Neuronal stem cell (in vitro differentiated cells): ENCODE data around the gene DSC3.

ENCODE experiments used
- DNase-seq: peaks from one replicate; pipeline ENCODE4 v3.0.0-alpha.2; 2013; ENCODE audit warnings: low spot score
- H2AFZ ChIP-seq: one replicate; pipeline ENCODE4 v1.6.1; 2013; ENCODE audit warnings: mild to moderate bottlenecking, low read length, inconsistent platforms
- H2AK5ac ChIP-seq: 2 replicates; pipeline ENCODE4 v1.6.1; 2013; ENCODE audit warnings: low read depth, mild to moderate bottlenecking, inconsistent platforms, low read length, moderate library complexity, mixed read lengths
- H2BK120ac ChIP-seq: 2 replicates; pipeline ENCODE4 v1.6.1; 2013; ENCODE audit warnings: low read depth, mild to moderate bottlenecking, inconsistent platforms, low read length, moderate library complexity, mixed read lengths
- H2BK12ac ChIP-seq: one replicate; pipeline ENCODE4 v1.6.1; 2013; ENCODE audit warnings: low read length, inconsistent platforms
- H2BK15ac ChIP-seq: 2 replicates; pipeline ENCODE4 v1.6.1; 2013; ENCODE audit warnings: mild to moderate bottlenecking, low read length, inconsistent platforms, mixed read lengths
- H2BK5ac ChIP-seq: one replicate; pipeline ENCODE4 v1.6.1; 2013; ENCODE audit warnings: inconsistent platforms, mild to moderate bottlenecking, low read length, moderate library complexity
- H3K14ac ChIP-seq: one replicate; pipeline ENCODE4 v1.6.1; 2013; ENCODE audit warnings: low read length, inconsistent platforms
- H3K18ac ChIP-seq: 2 replicates; pipeline ENCODE4 v1.6.1; 2013; ENCODE audit warnings: low read length, inconsistent platforms
- H3K23ac ChIP-seq: 2 replicates; pipeline ENCODE4 v1.6.1; 2013; ENCODE audit warnings: low read depth, mild to moderate bottlenecking, mixed read lengths, low read length, inconsistent platforms; ENCODE audit not compliant: poor library complexity
- H3K27ac ChIP-seq: replicated peaks from 3 replicates; pipeline ENCODE4 v1.5.1; 2013; ENCODE audit warnings: low read length, inconsistent platforms
- H3K27me3 ChIP-seq, 3 experiments: 2 replicates each; pipeline ENCODE4 v1.6.1; 2013; ENCODE audit warnings: low read length in 3 of 3, mild to moderate bottlenecking in 2 of 3, inconsistent platforms in 1 of 3, low read depth in 1 of 3, mixed read lengths in 1 of 3, moderate library complexity in 1 of 3; ENCODE audit not compliant: control insufficient read depth in 3 of 3, insufficient read depth in 3 of 3
- H3K36me3 ChIP-seq, 2 donors: replicated peaks in 1 of 2; 2 replicates each; pipeline ENCODE4 v1.6.1; 2013; ENCODE audit warnings: low read length in 2 of 2; ENCODE audit not compliant: control insufficient read depth in 2 of 2, insufficient read depth in 2 of 2
- H3K4ac ChIP-seq: 2 replicates; pipeline ENCODE4 v1.6.1; 2013; ENCODE audit warnings: inconsistent platforms, mild to moderate bottlenecking, low read length, moderate library complexity
- H3K4me1 ChIP-seq, 2 donors: 1 replicate in 1 of 2; 2 replicates in 1 of 2; pipeline ENCODE4 v1.6.1; 2013; ENCODE audit warnings: low read length in 2 of 2, low read depth in 1 of 2; ENCODE audit not compliant: control insufficient read depth in 2 of 2, insufficient read depth in 1 of 2
- H3K4me2 ChIP-seq: one replicate; pipeline ENCODE4 v1.6.1; 2013; ENCODE audit warnings: mild to moderate bottlenecking, low read length, inconsistent platforms; ENCODE audit not compliant: insufficient read depth, poor library complexity, severe bottlenecking
- H3K4me3 ChIP-seq, 2 donors: 2 replicates each; pipeline ENCODE4 v1.5.1; 2013; ENCODE audit warnings: low read length in 2 of 2, mild to moderate bottlenecking in 2 of 2, inconsistent platforms in 1 of 2, moderate library complexity in 1 of 2
- H3K79me1 ChIP-seq: one replicate; pipeline ENCODE4 v1.6.1; 2013; ENCODE audit warnings: low read depth, mild to moderate bottlenecking, inconsistent platforms, low read length, moderate library complexity
- H3K9ac ChIP-seq: one replicate; pipeline ENCODE4 v1.6.1; 2013; ENCODE audit warnings: mild to moderate bottlenecking, low read depth, low read length, inconsistent platforms; ENCODE audit not compliant: poor library complexity
- H3K9me3 ChIP-seq, 2 donors: replicated peaks in 1 of 2; 2 replicates each; pipeline versions ENCODE3 to v1.6.1; 2013; ENCODE audit warnings: low read length in 2 of 2, mild to moderate bottlenecking in 2 of 2, inconsistent platforms in 1 of 2, low read depth in 1 of 2, mixed read lengths in 1 of 2, moderate library complexity in 1 of 2; ENCODE audit not compliant: control insufficient read depth in 2 of 2, insufficient read depth in 1 of 2
- H4K8ac ChIP-seq: one replicate; pipeline ENCODE4 v1.6.1; 2013; ENCODE audit warnings: low read depth, mild to moderate bottlenecking, inconsistent platforms, low read length, moderate library complexity
- H4K91ac ChIP-seq: one replicate; pipeline ENCODE4 v1.6.1; 2013; ENCODE audit warnings: low read length, low read depth, mild to moderate bottlenecking, inconsistent platforms; ENCODE audit not compliant: poor library complexity
- WGBS, 2 donors: extraction: QIAGEN DNeasy Blood & Tissue Kit; methylation state at CpG; one replicate each; pipeline ENCODE4 v1.1.7; 2013; ENCODE audit warnings: missing lambda C conversion rate in 2 of 2, mixed read lengths in 1 of 2; ENCODE audit not compliant: insufficient read length in 2 of 2, insufficient replicate concordance in 1 of 2; ENCODE audit errors: extremely low coverage in 2 of 2; 5-methylcytosine and 5-hydroxymethylcytosine counted together

DSC3 gene

DNA sequence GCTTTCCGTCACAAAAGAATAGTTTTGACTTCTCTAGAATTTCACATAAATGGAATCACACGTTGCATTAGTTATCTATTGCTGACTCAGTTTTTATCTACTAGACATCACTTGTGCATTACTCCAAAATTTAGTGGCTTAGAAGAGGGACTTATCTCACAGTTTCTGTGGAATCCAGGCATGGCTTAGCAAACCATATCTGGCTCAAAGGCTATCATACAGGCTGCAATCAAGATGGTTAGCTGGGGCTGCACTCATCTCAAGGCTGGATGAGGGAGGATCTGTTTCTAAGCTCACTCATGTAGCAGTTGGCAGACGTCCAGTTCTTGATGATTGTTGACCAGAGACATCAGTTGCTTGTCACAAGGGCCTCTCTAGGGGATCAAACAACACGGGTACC, 6.6 kb upstream of the DSC3 start:
- Histone ChIP-seq H3K4me1 (peaks cover 0 to 5% of the 10 kb centered on the region in 2 donors), H3K36me3 (no peaks in the 10 kb centered on the region), H3K27me3 (peaks cover 0 to 35% (median 3%) of the 10 kb centered on the region in 3 experiments), H2BK5ac (no peak overlapping the region), H2AK5ac (no peak overlapping the region), H3K4ac (no peak overlapping the region), H2BK15ac (no peak overlapping the region), H3K9ac (no peak overlapping the region), H4K91ac (no peak overlapping the region), H2BK12ac (no peak overlapping the region), H3K14ac (no peak overlapping the region), H3K27ac (no peak overlapping the region), H2BK120ac (no peak overlapping the region), H3K9me3 (peaks cover 0 to 10% of the 10 kb centered on the region in 2 donors), H3K4me3 (no peak overlapping the region), H3K18ac (no peak overlapping the region), H2AFZ (no peak overlapping the region), H3K79me1 (no peaks in the 10 kb centered on the region), H4K8ac (no peak overlapping the region), H3K4me2 (no peak overlapping the region), H3K23ac (no peak overlapping the region)
- DNase-seq = no peak
- no CpG with 5 or more reads among the region's 4 CpGs for WGBS, 2 donors

DNA sequence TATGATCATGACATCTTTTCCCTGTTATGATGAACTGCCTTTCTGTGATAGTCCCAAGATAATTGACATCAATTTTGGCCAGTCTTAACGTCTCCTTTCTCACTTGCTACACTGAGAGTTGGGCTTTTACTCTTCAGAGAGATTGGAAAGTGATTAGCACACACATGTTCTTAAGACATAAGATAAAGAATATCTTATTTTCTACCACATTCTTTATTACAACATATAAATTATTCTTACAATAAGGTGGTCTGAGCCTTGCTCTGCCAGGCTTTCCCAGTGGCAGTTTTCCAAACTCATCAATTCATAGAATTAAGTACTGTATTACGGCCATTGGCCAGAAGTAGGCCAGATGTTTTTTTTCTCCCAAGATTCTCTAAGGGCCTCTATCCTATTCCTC, 5.7 kb upstream of the DSC3 start:
- no peak overlapping the region for H3K23ac ChIP-seq
- H3K27ac ChIP-seq = no peak overlapping the region
- H2BK5ac ChIP-seq = no peak overlapping the region
- H3K79me1 ChIP-seq = no peaks in the 10 kb centered on the region
- no CpG with 5 or more reads among the region's 2 CpGs for WGBS, 2 donors
- no peak overlapping the region for H2BK120ac ChIP-seq
- H3K4me1 ChIP-seq = no peaks in the 10 kb centered on the region
- no peak overlapping the region for H3K18ac ChIP-seq
- no peak overlapping the region for H4K91ac ChIP-seq
- H4K8ac ChIP-seq = no peak overlapping the region
- no peak overlapping the region for H3K4me3 ChIP-seq
- H3K9me3 ChIP-seq = peaks cover 0 to 15% of the 10 kb centered on the region in 2 donors
- no peaks in the 10 kb centered on the region for H3K36me3 ChIP-seq
- no peak overlapping the region for H3K9ac ChIP-seq
- no peak overlapping the region for H2BK15ac ChIP-seq
- no peak overlapping the region for H3K4me2 ChIP-seq
- DNase-seq = no peak
- no peak overlapping the region for H2AFZ ChIP-seq
- H3K4ac ChIP-seq = no peak overlapping the region
- H3K14ac ChIP-seq = no peak overlapping the region
- no peak overlapping the region for H2BK12ac ChIP-seq
- H3K27me3 ChIP-seq = peaks cover 0 to 45% (median 13%) of the 10 kb centered on the region in 3 experiments
- no peak overlapping the region for H2AK5ac ChIP-seq

DNA sequence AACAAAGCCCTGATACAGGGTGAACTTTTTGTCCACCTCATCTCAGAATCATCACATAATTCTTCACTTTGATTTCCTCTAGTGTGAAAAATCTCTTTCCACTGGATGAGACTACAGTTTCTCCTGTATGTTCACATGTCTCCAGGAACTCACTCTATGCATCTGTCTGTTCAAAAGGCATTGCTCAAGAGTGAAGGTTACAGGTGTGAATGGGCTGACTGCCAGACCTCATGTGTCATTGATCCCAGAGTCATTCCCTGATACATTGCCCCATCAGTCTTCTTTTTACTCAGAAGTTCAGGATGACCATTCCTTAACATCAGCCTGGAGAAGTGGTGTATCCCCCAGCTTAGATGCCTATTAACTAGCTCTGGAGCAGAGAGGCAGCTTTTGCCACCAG, 4.4 kb upstream of the DSC3 start:
- Histone ChIP-seq H2BK5ac (no peak overlapping the region), H3K4me2 (no peak overlapping the region), H3K36me3 (no peaks in the 10 kb centered on the region), H3K14ac (no peak overlapping the region), H2AK5ac (no peak overlapping the region), H2AFZ (no peak overlapping the region), H3K4me3 (no peak overlapping the region), H3K4ac (no peak overlapping the region), H3K27ac (no peak overlapping the region), H4K8ac (no peak overlapping the region), H3K18ac (no peak overlapping the region), H3K79me1 (no peaks in the 10 kb centered on the region), H2BK12ac (no peak overlapping the region), H3K9me3 (peaks cover 0 to 20% of the 10 kb centered on the region in 2 donors), H3K4me1 (no peaks in the 10 kb centered on the region), H2BK120ac (no peak overlapping the region), H3K27me3 (peaks cover 2 to 58% (median 25%) of the 10 kb centered on the region in 3 experiments), H3K9ac (no peak overlapping the region), H4K91ac (no peak overlapping the region), H2BK15ac (no peak overlapping the region), H3K23ac (no peak overlapping the region)
- no peak for DNase-seq

DNA sequence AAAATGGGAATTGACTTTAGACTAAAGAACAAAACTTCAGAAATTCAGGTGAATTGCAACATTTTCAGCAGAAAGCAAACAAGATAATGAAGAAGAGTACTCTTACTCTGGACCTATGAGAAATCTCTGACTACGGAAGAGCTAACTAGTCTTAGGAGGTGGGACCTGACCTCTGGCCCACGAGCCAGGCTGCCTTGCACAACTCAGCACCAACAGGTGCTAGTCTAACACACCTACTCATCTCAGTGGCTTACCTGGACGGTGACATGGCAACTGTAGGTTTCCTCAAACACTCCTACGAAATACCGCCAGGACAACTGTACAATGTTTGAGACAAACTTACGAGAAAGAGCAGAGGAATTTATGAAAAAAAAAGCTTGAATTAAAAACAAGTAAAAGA, 3.1 kb upstream of the DSC3 start:
- H3K36me3 ChIP-seq = no peaks in the 10 kb centered on the region
- no peaks in the 10 kb centered on the region for H3K79me1 ChIP-seq
- no peak overlapping the region for H3K9ac ChIP-seq
- H2AFZ ChIP-seq = no peak overlapping the region
- H3K27me3 ChIP-seq = peaks cover 6 to 68% (median 38%) of the 10 kb centered on the region in 3 experiments
- H4K91ac ChIP-seq = no peak overlapping the region
- no peak overlapping the region for H2BK15ac ChIP-seq
- H3K4me2 ChIP-seq = no peak overlapping the region
- H3K4me1 ChIP-seq = peaks cover 0 to 2% of the 10 kb centered on the region in 2 donors
- no peak overlapping the region for H4K8ac ChIP-seq
- no peak overlapping the region for H2AK5ac ChIP-seq
- H3K9me3 ChIP-seq = peaks cover 0 to 23% of the 10 kb centered on the region in 2 donors
- DNase-seq = no peak
- H3K14ac ChIP-seq = no peak overlapping the region
- no peak overlapping the region for H2BK12ac ChIP-seq
- no peak overlapping the region for H3K27ac ChIP-seq
- H2BK5ac ChIP-seq = no peak overlapping the region
- no CpG with 5 or more reads among the region's 6 CpGs for WGBS, 2 donors
- no peak overlapping the region for H3K23ac ChIP-seq
- H3K4me3 ChIP-seq = no peak overlapping the region
- H2BK120ac ChIP-seq = no peak overlapping the region
- no peak overlapping the region for H3K18ac ChIP-seq
- H3K4ac ChIP-seq = no peak overlapping the region
